HG03342 (cell line): Measurements from ENCODE around the gene CARM1.

Source experiments
- ATAC-seq: cut with Tn5 transposase; IDR thresholded peaks from one replicate; pipeline ENCODE4 v1.9.1; 2021; ENCODE audit warnings: mild to moderate bottlenecking, moderate library complexity; ENCODE audit not compliant: unreplicated experiment

CARM1 gene

GRCh38 chr19:10899151-10899653 is 27.8 kb downstream of the CARM1 start:
- ATAC-seq: no peak

- no peak for ATAC-seq
Measured at GRCh38 chr19:10907925-10908324, 36.6 kb downstream of the CARM1 start.

- no peak for ATAC-seq
Measured at GRCh38 chr19:10908380-10908960, 37.1 kb downstream of the CARM1 start.

GRCh38 chr19:10911579-10912363 is 40.4 kb downstream of the CARM1 start:
- ATAC-seq: no peak

GRCh38 chr19:10912619-10913018 is 41.3 kb downstream of the CARM1 start:
- no peak for ATAC-seq

- no peak for ATAC-seq
Measured at GRCh38 chr19:10913716-10914340, 42.5 kb downstream of the CARM1 start.

- ATAC-seq: no peak
Measured at GRCh38 chr19:10915130-10916091, 44.1 kb downstream of the CARM1 start.

- ATAC-seq: no peak
Measured at GRCh38 chr19:10916602-10917001, 45.2 kb downstream of the CARM1 start.

GRCh38 chr19:10918359-10918758 is 47.0 kb downstream of the CARM1 start:
- no peak for ATAC-seq

GRCh38 chr19:10919352-10920287 is 48.3 kb downstream of the CARM1 start:
- ATAC-seq: no peak

GRCh38 chr19:10920288-10920655 is 48.9 kb downstream of the CARM1 start:
- ATAC-seq: no peak

- no peak for ATAC-seq
Measured at GRCh38 chr19:10920781-10921180, 49.4 kb downstream of the CARM1 start.

GRCh38 chr19:10921199-10921909 is 50.0 kb downstream of the CARM1 start:
- ATAC-seq: no peak

GRCh38 chr19:10921910-10922637 is 50.7 kb downstream of the CARM1 start:
- ATAC-seq: no peak

- ATAC-seq: no peak
Measured at GRCh38 chr19:10922638-10923014, 51.3 kb downstream of the CARM1 start.

GRCh38 chr19:10923260-10924112 is 52.1 kb downstream of the CARM1 start:
- ATAC-seq: no peak

GRCh38 chr19:10924597-10924996 is 53.2 kb downstream of the CARM1 start:
- no peak for ATAC-seq
